Osteoblast (primary cell): ENCODE measurements around the gene GREB1L. TPM values are rescaled to one million over a fixed set of nuclear protein-coding genes. Genes with fewer than 3 reads are reported as not detected.

Experiments used
- DNase-seq: peaks from one replicate; pipeline ENCODE4 v3.0.0; 2011; ENCODE audit warnings: low spot score, mixed read lengths; ENCODE audit not compliant: insufficient read length; ENCODE audit errors: missing footprints
- H2AFZ ChIP-seq: 2 replicates; pipeline ENCODE4 v1.6.0; 2011; ENCODE audit warnings: mild to moderate bottlenecking, low read length
- H3K27ac ChIP-seq: 2 replicates; pipeline ENCODE4 v1.5.1; 2011; ENCODE audit warnings: mild to moderate bottlenecking, low read depth, low read length, moderate library complexity
- H3K27me3 ChIP-seq: 2 replicates; pipeline ENCODE4 v1.6.0; 2012; ENCODE audit warnings: mild to moderate bottlenecking, control low read depth, inconsistent platforms, low read length, moderate library complexity; ENCODE audit not compliant: insufficient read depth
- H3K36me3 ChIP-seq: 2 replicates; pipeline ENCODE4 v1.5.1; 2011; ENCODE audit warnings: mild to moderate bottlenecking, low read length, control low read depth, moderate library complexity; ENCODE audit not compliant: insufficient read depth
- H3K4me1 ChIP-seq: 2 replicates; pipeline ENCODE4 v1.5.1; 2011; ENCODE audit warnings: mild to moderate bottlenecking, low read length, control low read depth, moderate library complexity; ENCODE audit not compliant: insufficient read depth
- H3K4me2 ChIP-seq: 2 replicates; pipeline ENCODE4 v1.6.0; 2011; ENCODE audit warnings: mild to moderate bottlenecking, low read length; ENCODE audit not compliant: insufficient read depth
- H3K4me3 ChIP-seq: fragments of 200-600 bp; sonication (generic); 3 replicates; pipeline ENCODE4 v1.5.1; 2012; ENCODE audit warnings: mild to moderate bottlenecking, low read length, inconsistent platforms; ENCODE audit not compliant: insufficient read depth
- H3K79me2 ChIP-seq: 2 replicates; pipeline ENCODE4 v1.6.0; 2012; ENCODE audit warnings: mild to moderate bottlenecking, low read length, control low read depth, inconsistent platforms; ENCODE audit not compliant: insufficient read depth
- H3K9me3 ChIP-seq: 2 replicates; pipeline ENCODE4 v1.5.1; 2011; ENCODE audit warnings: low read depth, low read length, control low read depth
- H4K20me1 ChIP-seq: 2 replicates; pipeline ENCODE4 v1.6.0; 2012; ENCODE audit warnings: mild to moderate bottlenecking, low read length, control low read depth; ENCODE audit not compliant: insufficient read depth
- CTCF ChIP-seq: IDR thresholded peaks from 2 replicates; pipeline ENCODE4 v1.5.1; 2011; ENCODE audit warnings: mild to moderate bottlenecking, low read depth, low read length, moderate library complexity; ENCODE audit errors: extremely low read depth
- total RNA-seq: library from RNA; depleted of rRNA; stranded (reverse); fragments of >200 nt; gene quantifications from 2 replicates; pipeline ENCODE4 v1.2.3, GENCODE V29; 2012

GREB1L gene
- total RNA-seq, 1 donor = 0.36 TPM

- Histone ChIP-seq H2AFZ (no peak overlapping the region), H3K27me3 (peaks cover 34% of the 10 kb centered on the region), H3K27ac (no peak overlapping the region)
Observed at GRCh38 chr18:21452276-21452780, 210.3 kb downstream of the GREB1L start.

GRCh38 chr18:21452796-21453510, 210.9 kb downstream of the GREB1L start:
- Histone ChIP-seq H3K9me3 (no peaks in the 10 kb centered on the region), H3K79me2 (no peaks in the 10 kb centered on the region), H3K27me3 (peaks cover 34% of the 10 kb centered on the region), H3K4me3 (no peak overlapping the region), H4K20me1 (no peaks in the 10 kb centered on the region), H3K4me2 (no peak overlapping the region), H3K36me3 (no peaks in the 10 kb centered on the region), H2AFZ (no peak overlapping the region), H3K27ac (no peak overlapping the region), H3K4me1 (no peaks in the 10 kb centered on the region)
- DNase-seq = no peak
- no peak for TF ChIP-seq CTCF

More at GRCh38 chr18:21452276-21452780, 210.3 kb downstream of the GREB1L start:
- H3K4me3 ChIP-seq = no peak overlapping the region
- H3K36me3 ChIP-seq = no peaks in the 10 kb centered on the region
- H3K4me1 ChIP-seq = no peaks in the 10 kb centered on the region
- H4K20me1 ChIP-seq = no peaks in the 10 kb centered on the region
- no peak for DNase-seq
- TF ChIP-seq CTCF = no peak
- no peak overlapping the region for H3K4me2 ChIP-seq
- no peaks in the 10 kb centered on the region for H3K9me3 ChIP-seq
- no peaks in the 10 kb centered on the region for H3K79me2 ChIP-seq

- no peak for DNase-seq
- no peak overlapping the region for H3K4me2 ChIP-seq
- H3K4me3 ChIP-seq = no peak overlapping the region
- no peaks in the 10 kb centered on the region for H4K20me1 ChIP-seq
- no peaks in the 10 kb centered on the region for H3K36me3 ChIP-seq
- no peak overlapping the region for H3K27ac ChIP-seq
- H3K27me3 ChIP-seq = peaks cover 34% of the 10 kb centered on the region
- H3K4me1 ChIP-seq = no peaks in the 10 kb centered on the region
- no peak for TF ChIP-seq CTCF
- no peaks in the 10 kb centered on the region for H3K79me2 ChIP-seq
- no peak overlapping the region for H2AFZ ChIP-seq
- no peaks in the 10 kb centered on the region for H3K9me3 ChIP-seq
Observed at GRCh38 chr18:21453511-21453901, 211.5 kb downstream of the GREB1L start.

GRCh38 chr18:21454725-21455124, 212.7 kb downstream of the GREB1L start:
- Histone ChIP-seq H4K20me1 (no peaks in the 10 kb centered on the region), H3K27me3 (peaks cover 24% of the 10 kb centered on the region), H3K4me2 (no peak overlapping the region), H3K36me3 (no peaks in the 10 kb centered on the region), H3K9me3 (no peaks in the 10 kb centered on the region), H3K27ac (no peak overlapping the region), H3K4me1 (no peaks in the 10 kb centered on the region), H2AFZ (no peak overlapping the region), H3K4me3 (no peak overlapping the region), H3K79me2 (no peaks in the 10 kb centered on the region)
- TF ChIP-seq CTCF = no peak
- no peak for DNase-seq
